ENCODE measurements around the gene AFM. TPM values are rescaled to one million over a fixed set of nuclear protein-coding genes. Genes with fewer than 3 reads are reported as not detected.

Gene AFM
- total RNA-seq, 1 donor from 2014 or later: not detected

GRCh38 chr4:73442275-73442674 is 39.3 kb upstream of the AFM start:
- H3K4me1 Mint-ChIP-seq (ENCODE audit: low read depth): no peaks in the 10 kb centered on the region
- peaks cover 4% of the 10 kb centered on the region for H3K27me3 Mint-ChIP-seq (ENCODE audit: insufficient read depth)
- no peak for DNase-seq (ENCODE audit: low spot score)
- no peaks in the 10 kb centered on the region for H3K9me3 Mint-ChIP-seq
- no peak overlapping the region for H3K27ac Mint-ChIP-seq
- intact Hi-C loops (cut with micrococcal nuclease): loop anchor here (10.0 kb wide), 2 partner anchors 187 to 213 kb away; partner anchors contain the start of gene ANKRD17
- no peaks in the 10 kb centered on the region for H3K36me3 Mint-ChIP-seq (ENCODE audit: low read depth)
- H3K4me3 Mint-ChIP-seq: no peak overlapping the region

GRCh38 chr4:73443224-73443623 is 38.3 kb upstream of the AFM start:
- Mint-ChIP-seq H3K36me3 (ENCODE audit: low read depth) (no peaks in the 10 kb centered on the region), H3K27me3 (ENCODE audit: insufficient read depth) (peaks cover 2% of the 10 kb centered on the region), H3K4me1 (ENCODE audit: low read depth) (no peaks in the 10 kb centered on the region), H3K9me3 (no peaks in the 10 kb centered on the region), H3K27ac (no peak overlapping the region), H3K4me3 (no peak overlapping the region)
- intact Hi-C loops (cut with micrococcal nuclease): loop anchor here (10.0 kb wide), 2 partner anchors 188 to 212 kb away; partner anchors contain the start of gene ANKRD17
- DNase-seq (ENCODE audit: low spot score): no peak

- Mint-ChIP-seq H3K27ac (no peak overlapping the region), H3K4me3 (no peak overlapping the region), H3K36me3 (ENCODE audit: low read depth) (no peaks in the 10 kb centered on the region), H3K27me3 (ENCODE audit: insufficient read depth) (no peaks in the 10 kb centered on the region), H3K4me1 (ENCODE audit: low read depth) (no peaks in the 10 kb centered on the region), H3K9me3 (no peaks in the 10 kb centered on the region)
- intact Hi-C loops (cut with micrococcal nuclease): loop anchor here (1.0 to 10.0 kb wide), 3 partner anchors 134 to 209 kb away; partner anchors contain the start of gene ANKRD17
- DNase-seq (ENCODE audit: low spot score): no peak
Measured at GRCh38 chr4:73445383-73446335, 35.9 kb upstream of the AFM start.

- Mint-ChIP-seq H3K4me3 (no peak overlapping the region), H3K36me3 (ENCODE audit: low read depth) (no peaks in the 10 kb centered on the region), H3K27ac (no peak overlapping the region), H3K27me3 (ENCODE audit: insufficient read depth) (peaks cover under 1% of the 10 kb centered on the region), H3K9me3 (no peaks in the 10 kb centered on the region), H3K4me1 (ENCODE audit: low read depth) (no peaks in the 10 kb centered on the region)
- intact Hi-C loops (cut with micrococcal nuclease): loop anchor here (1.0 to 10.0 kb wide), 3 partner anchors 135 to 208 kb away; partner anchors contain the start of gene ANKRD17
- no peak for DNase-seq (ENCODE audit: low spot score)
Measured at GRCh38 chr4:73446336-73446938, 35.1 kb upstream of the AFM start.

GRCh38 chr4:73447671-73448070 is 33.9 kb upstream of the AFM start:
- no peaks in the 10 kb centered on the region for H3K4me1 Mint-ChIP-seq (ENCODE audit: low read depth)
- peaks cover 5% of the 10 kb centered on the region for H3K27me3 Mint-ChIP-seq (ENCODE audit: insufficient read depth)
- intact Hi-C loops (cut with micrococcal nuclease): loop anchor here (10.0 kb wide), 2 partner anchors 193 to 207 kb away; partner anchors contain the start of gene ANKRD17

GRCh38 chr4:73448448-73449203 is 32.9 kb upstream of the AFM start:
- peaks cover 5% of the 10 kb centered on the region for H3K27me3 Mint-ChIP-seq (ENCODE audit: insufficient read depth)
- intact Hi-C loops (cut with micrococcal nuclease): loop anchor here (10.0 kb wide), 2 partner anchors 194 to 206 kb away; partner anchors contain the start of gene ANKRD17
- H3K36me3 Mint-ChIP-seq (ENCODE audit: low read depth): no peaks in the 10 kb centered on the region
- DNase-seq (ENCODE audit: low spot score): no peak
- H3K9me3 Mint-ChIP-seq: no peaks in the 10 kb centered on the region
- H3K27ac Mint-ChIP-seq: no peak overlapping the region
- H3K4me1 Mint-ChIP-seq (ENCODE audit: low read depth): no peaks in the 10 kb centered on the region
- no peak overlapping the region for H3K4me3 Mint-ChIP-seq

More at GRCh38 chr4:73447671-73448070, 33.9 kb upstream of the AFM start:
- H3K36me3 Mint-ChIP-seq (ENCODE audit: low read depth): no peaks in the 10 kb centered on the region
- no peaks in the 10 kb centered on the region for H3K9me3 Mint-ChIP-seq
- no peak overlapping the region for H3K27ac Mint-ChIP-seq
- DNase-seq (ENCODE audit: low spot score): no peak
- H3K4me3 Mint-ChIP-seq: no peak overlapping the region

- H3K27me3 Mint-ChIP-seq (ENCODE audit: insufficient read depth): peaks cover 5% of the 10 kb centered on the region
- H3K4me1 Mint-ChIP-seq (ENCODE audit: low read depth): no peaks in the 10 kb centered on the region
- no peak for DNase-seq (ENCODE audit: low spot score)
- H3K27ac Mint-ChIP-seq: no peak overlapping the region
- H3K36me3 Mint-ChIP-seq (ENCODE audit: low read depth): no peaks in the 10 kb centered on the region
- H3K9me3 Mint-ChIP-seq: no peaks in the 10 kb centered on the region
- intact Hi-C loops (cut with micrococcal nuclease): no loop called here
- no peak overlapping the region for H3K4me3 Mint-ChIP-seq
Measured at GRCh38 chr4:73450398-73451004, 31.0 kb upstream of the AFM start.

- H3K27me3 Mint-ChIP-seq (ENCODE audit: insufficient read depth): peaks cover 5% of the 10 kb centered on the region
- no peak overlapping the region for H3K4me3 Mint-ChIP-seq
- intact Hi-C loops (cut with micrococcal nuclease): no loop called here
- no peak for DNase-seq (ENCODE audit: low spot score)
- H3K27ac Mint-ChIP-seq: no peak overlapping the region
- no peaks in the 10 kb centered on the region for H3K4me1 Mint-ChIP-seq (ENCODE audit: low read depth)
- H3K36me3 Mint-ChIP-seq (ENCODE audit: low read depth): no peaks in the 10 kb centered on the region
- H3K9me3 Mint-ChIP-seq: no peaks in the 10 kb centered on the region
Measured at GRCh38 chr4:73451404-73451803, 30.1 kb upstream of the AFM start.

- no peak overlapping the region for H3K27ac Mint-ChIP-seq
- peaks cover 5% of the 10 kb centered on the region for H3K27me3 Mint-ChIP-seq (ENCODE audit: insufficient read depth)
- intact Hi-C loops (cut with micrococcal nuclease): no loop called here
- H3K9me3 Mint-ChIP-seq: no peaks in the 10 kb centered on the region
- H3K4me1 Mint-ChIP-seq (ENCODE audit: low read depth): no peaks in the 10 kb centered on the region
- DNase-seq (ENCODE audit: low spot score): no peak
- H3K4me3 Mint-ChIP-seq: no peak overlapping the region
- no peaks in the 10 kb centered on the region for H3K36me3 Mint-ChIP-seq (ENCODE audit: low read depth)
Measured at GRCh38 chr4:73451981-73452747, 29.4 kb upstream of the AFM start.

- no peak overlapping the region for H3K4me3 Mint-ChIP-seq
- no peaks in the 10 kb centered on the region for H3K36me3 Mint-ChIP-seq (ENCODE audit: low read depth)
- H3K27me3 Mint-ChIP-seq (ENCODE audit: insufficient read depth): peaks cover 5% of the 10 kb centered on the region
- intact Hi-C loops (cut with micrococcal nuclease): no loop called here
- no peaks in the 10 kb centered on the region for H3K9me3 Mint-ChIP-seq
- H3K4me1 Mint-ChIP-seq (ENCODE audit: low read depth): no peaks in the 10 kb centered on the region
- no peak overlapping the region for H3K27ac Mint-ChIP-seq
- DNase-seq (ENCODE audit: low spot score): no peak
Measured at GRCh38 chr4:73452953-73453700, 28.4 kb upstream of the AFM start.

- Mint-ChIP-seq H3K4me3 (no peak overlapping the region), H3K27me3 (ENCODE audit: insufficient read depth) (peaks cover 5% of the 10 kb centered on the region), H3K27ac (no peak overlapping the region), H3K4me1 (ENCODE audit: low read depth) (no peaks in the 10 kb centered on the region), H3K36me3 (ENCODE audit: low read depth) (no peaks in the 10 kb centered on the region), H3K9me3 (no peaks in the 10 kb centered on the region)
- intact Hi-C loops (cut with micrococcal nuclease): no loop called here
- no peak for DNase-seq (ENCODE audit: low spot score)
Measured at GRCh38 chr4:73453701-73454005, 27.9 kb upstream of the AFM start.

Measured in activated T-helper 1 cell treated with anti-CD3 and anti-CD28 coated beads, Interleukin-12 subunit alpha, Interleukin-12 subunit beta, Interleukin-2, Interleukin-4 antibody, amounts not matched to agents 30 ng/mL and 10 ng/mL and 1 ng/mL, durations not matched to agents 14 hours and 24 hours and 36 hours (primary cell).